Measurements from ENCODE around the gene MARCHF3.

DNA sequence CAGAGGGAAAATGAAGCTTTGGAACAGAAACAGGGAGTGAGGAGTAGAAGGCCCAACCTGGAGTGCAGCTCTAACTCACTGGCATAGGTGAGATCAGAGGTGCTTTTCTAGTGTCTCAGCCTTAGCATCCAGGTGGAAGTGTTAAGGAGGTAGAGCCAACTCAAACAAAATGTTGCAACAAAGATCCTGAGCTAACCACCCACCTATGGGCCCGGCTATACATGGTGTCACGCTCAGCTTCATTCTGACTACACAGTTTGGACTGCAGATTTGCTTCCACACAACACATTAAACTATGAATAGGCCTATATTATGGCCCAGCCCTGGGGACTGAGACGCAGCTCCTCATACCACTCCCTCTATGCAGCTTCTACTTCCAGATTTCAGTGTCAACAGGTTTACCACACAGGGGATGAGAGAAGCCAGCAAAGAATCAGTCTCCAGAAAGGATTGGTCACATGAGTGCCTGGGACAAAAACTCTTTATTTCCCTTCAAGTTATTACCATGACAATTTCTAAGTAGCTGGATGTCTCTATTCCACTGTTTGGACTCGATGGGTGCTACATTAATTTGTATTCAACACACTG, 34.0 kb upstream of the MARCHF3 start:
- TF ChIP-seq, protein P1, sequence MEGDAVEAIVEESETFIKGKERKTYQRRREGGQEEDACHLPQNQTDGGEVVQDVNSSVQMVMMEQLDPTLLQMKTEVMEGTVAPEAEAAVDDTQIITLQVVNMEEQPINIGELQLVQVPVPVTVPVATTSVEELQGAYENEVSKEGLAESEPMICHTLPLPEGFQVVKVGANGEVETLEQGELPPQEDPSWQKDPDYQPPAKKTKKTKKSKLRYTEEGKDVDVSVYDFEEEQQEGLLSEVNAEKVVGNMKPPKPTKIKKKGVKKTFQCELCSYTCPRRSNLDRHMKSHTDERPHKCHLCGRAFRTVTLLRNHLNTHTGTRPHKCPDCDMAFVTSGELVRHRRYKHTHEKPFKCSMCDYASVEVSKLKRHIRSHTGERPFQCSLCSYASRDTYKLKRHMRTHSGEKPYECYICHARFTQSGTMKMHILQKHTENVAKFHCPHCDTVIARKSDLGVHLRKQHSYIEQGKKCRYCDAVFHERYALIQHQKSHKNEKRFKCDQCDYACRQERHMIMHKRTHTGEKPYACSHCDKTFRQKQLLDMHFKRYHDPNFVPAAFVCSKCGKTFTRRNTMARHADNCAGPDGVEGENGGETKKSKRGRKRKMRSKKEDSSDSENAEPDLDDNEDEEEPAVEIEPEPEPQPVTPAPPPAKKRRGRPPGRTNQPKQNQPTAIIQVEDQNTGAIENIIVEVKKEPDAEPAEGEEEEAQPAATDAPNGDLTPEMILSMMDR (IDR thresholded peaks at IDR 0.05) = no peak
- TF ChIP-seq RFX5 (IDR thresholded peaks at IDR 0.05) (no peak), ESRRA (IDR thresholded peaks at IDR 0.05; ENCODE audit: borderline replicate concordance, low read length) (no peak), ZNF302 (CRISPR knock-in tag; IDR thresholded peaks at IDR 0.05) (no peak), NR3C1 (IDR thresholded peaks at IDR 0.05) (no peak), MAFK (IDR thresholded peaks at IDR 0.05; ENCODE audit: partially characterized antibody) (no peak), EP300 (IDR thresholded peaks at IDR 0.05) (no peak)

Measured in A549 (cell line).